ENCODE results near the gene EXOSC2.

Gene EXOSC2

GRCh38 chr9:130707225-130707976 is 13.8 kb downstream of the EXOSC2 start:
- H3K9me3 ChIP-seq (ENCODE audit: insufficient read depth, low read length), result no peaks in the 10 kb centered on the region
- H3K79me2 ChIP-seq (ENCODE audit: insufficient read depth, low read length), result no peaks in the 10 kb centered on the region
- peaks cover 24% of the 10 kb centered on the region for H3F3A ChIP-seq (ENCODE audit: insufficient read depth)
- no peaks in the 10 kb centered on the region for H3K27me3 ChIP-seq (ENCODE audit: low read length)
- no peak overlapping the region for H3K4me2 ChIP-seq (ENCODE audit: low read depth, low read length, poor library complexity, severe bottlenecking)
- H3K27ac ChIP-seq (ENCODE audit: low read depth, low read length), result no peak overlapping the region
- H3K9ac ChIP-seq (ENCODE audit: low read length), result no peak overlapping the region
- no peaks in the 10 kb centered on the region for H3K9me2 ChIP-seq (replicated peaks; ENCODE audit: insufficient read depth, low read length)
- H3K36me3 ChIP-seq (ENCODE audit: low read length), result 0 out of 2 replicates have a peak, but pooled peaks cover 6% of the 10 kb centered on the region
- H4K20me1 ChIP-seq (ENCODE audit: low read depth, low read length), result no peaks in the 10 kb centered on the region
- TF ChIP-seq CTCF (IDR thresholded peaks at IDR 0.05; ENCODE audit: insufficient read depth, low read length, poor library complexity, severe bottlenecking), result peak; percentile 94
- TF ChIP-seq EZH2phosphoT487 (conservative IDR thresholded peaks at IDR 0.05; ENCODE audit: low read length), result no peak
- no peak overlapping the region for H3K4me3 ChIP-seq (ENCODE audit: insufficient read depth, low read length, poor library complexity, severe bottlenecking)
- no peak overlapping the region for H2AFZ ChIP-seq (ENCODE audit: low read depth, low read length, severe bottlenecking)

- no peak overlapping the region for H3K4me3 ChIP-seq (ENCODE audit: insufficient read depth, low read length, poor library complexity, severe bottlenecking)
- TF ChIP-seq CTCF (IDR thresholded peaks at IDR 0.05; ENCODE audit: insufficient read depth, low read length, poor library complexity, severe bottlenecking) (no peak), EZH2phosphoT487 (conservative IDR thresholded peaks at IDR 0.05; ENCODE audit: low read length) (no peak)
- H3K9me3 ChIP-seq (ENCODE audit: insufficient read depth, low read length), result no peaks in the 10 kb centered on the region
- no peak overlapping the region for H3K4me2 ChIP-seq (ENCODE audit: low read depth, low read length, poor library complexity, severe bottlenecking)
- H3K27me3 ChIP-seq (ENCODE audit: low read length), result no peaks in the 10 kb centered on the region
- peaks cover 24% of the 10 kb centered on the region for H3F3A ChIP-seq (ENCODE audit: insufficient read depth)
- H3K36me3 ChIP-seq (ENCODE audit: low read length), result no peaks in the 10 kb centered on the region
- H2AFZ ChIP-seq (ENCODE audit: low read depth, low read length, severe bottlenecking), result no peak overlapping the region
- no peak overlapping the region for H3K9ac ChIP-seq (ENCODE audit: low read length)
- no peaks in the 10 kb centered on the region for H4K20me1 ChIP-seq (ENCODE audit: low read depth, low read length)
- no peaks in the 10 kb centered on the region for H3K9me2 ChIP-seq (replicated peaks; ENCODE audit: insufficient read depth, low read length)
- H3K27ac ChIP-seq (ENCODE audit: low read depth, low read length), result no peak overlapping the region
- H3K79me2 ChIP-seq (ENCODE audit: insufficient read depth, low read length), result no peaks in the 10 kb centered on the region
These were observed 17.3 kb downstream of the EXOSC2 start for GRCh38 chr9:130710822-130711352.

- H3K27ac ChIP-seq (ENCODE audit: low read depth, low read length), result no peak overlapping the region
- peaks cover 19% of the 10 kb centered on the region for H3F3A ChIP-seq (ENCODE audit: insufficient read depth)
- no peak for TF ChIP-seq EZH2phosphoT487 (conservative IDR thresholded peaks at IDR 0.05; ENCODE audit: low read length)
- TF ChIP-seq CTCF (IDR thresholded peaks at IDR 0.05; ENCODE audit: insufficient read depth, low read length, poor library complexity, severe bottlenecking), result no peak
- H3K79me2 ChIP-seq (ENCODE audit: insufficient read depth, low read length), result no peaks in the 10 kb centered on the region
- H3K4me3 ChIP-seq (ENCODE audit: insufficient read depth, low read length, poor library complexity, severe bottlenecking), result no peak overlapping the region
- no peaks in the 10 kb centered on the region for H3K27me3 ChIP-seq (ENCODE audit: low read length)
- no peaks in the 10 kb centered on the region for H3K36me3 ChIP-seq (ENCODE audit: low read length)
- H4K20me1 ChIP-seq (ENCODE audit: low read depth, low read length), result no peaks in the 10 kb centered on the region
- no peak overlapping the region for H2AFZ ChIP-seq (ENCODE audit: low read depth, low read length, severe bottlenecking)
- H3K9me3 ChIP-seq (ENCODE audit: insufficient read depth, low read length), result no peaks in the 10 kb centered on the region
- no peak overlapping the region for H3K4me2 ChIP-seq (ENCODE audit: low read depth, low read length, poor library complexity, severe bottlenecking)
- H3K9me2 ChIP-seq (replicated peaks; ENCODE audit: insufficient read depth, low read length), result no peaks in the 10 kb centered on the region
- no peak overlapping the region for H3K9ac ChIP-seq (ENCODE audit: low read length)
These were observed 17.9 kb downstream of the EXOSC2 start for GRCh38 chr9:130711469-130711868.

All from SU-DHL-6 (cell line).